ENCODE results near the gene SEPTIN1.

- TF ChIP-seq CTCF (IDR thresholded peaks at IDR 0.05) (no peak), POLR2A (IDR thresholded peaks at IDR 0.05; ENCODE audit: low read depth) (no peak)
Observed at GRCh38 chr16:30399435-30400186, 17.2 kb upstream of the SEPTIN1 start.

Measured in esophagus muscularis mucosa (tissue), 3 donors.